GM21360 (cell line): ENCODE measurements around the gene APPBP2.
"Not testable (repeated sequence)": the region's sequence is repeated elsewhere in the genome, so short reads cannot be mapped to it uniquely, and the experiment has no call there.

Experiments used
- ATAC-seq: cut with Tn5 transposase; IDR thresholded peaks from one replicate; pipeline ENCODE4 v1.9.1; 2021; ENCODE audit warnings: mild to moderate bottlenecking, moderate library complexity; ENCODE audit not compliant: unreplicated experiment

APPBP2 gene

GRCh38 chr17:60535382-60536279 is 9.6 kb upstream of the APPBP2 start:
- ATAC-seq: no peak

- no peak for ATAC-seq
These were observed 8.6 kb upstream of the APPBP2 start for GRCh38 chr17:60534613-60535157.

GRCh38 chr17:60534010-60534555 is 8.0 kb upstream of the APPBP2 start:
- no peak for ATAC-seq

- ATAC-seq: no peak
These were observed 3.8 kb upstream of the APPBP2 start for GRCh38 chr17:60529806-60530205.

- ATAC-seq: no peak
These were observed 2.8 kb upstream of the APPBP2 start for GRCh38 chr17:60528828-60529227.

- no peak for ATAC-seq
These were observed 1.7 kb upstream of the APPBP2 start for GRCh38 chr17:60527701-60528100.

GRCh38 chr17:60526726-60527125 is 684 bp upstream of the APPBP2 start:
- ATAC-seq: no peak

- no peak for ATAC-seq
These were observed 736 bp downstream of the APPBP2 start for GRCh38 chr17:60525328-60525684.

GRCh38 chr17:60524463-60525327 is 1.3 kb downstream of the APPBP2 start:
- ATAC-seq: no peak

GRCh38 chr17:60523822-60524221 is 2.2 kb downstream of the APPBP2 start:
- ATAC-seq: no peak

GRCh38 chr17:60522889-60523626 is 3.0 kb downstream of the APPBP2 start:
- no peak for ATAC-seq

- no peak for ATAC-seq
These were observed 6.2 kb downstream of the APPBP2 start for GRCh38 chr17:60519795-60520194.

- ATAC-seq: not testable (repeated sequence)
These were observed 10.4 kb downstream of the APPBP2 start for GRCh38 chr17:60515683-60516082.

GRCh38 chr17:60515199-60515598 is 10.8 kb downstream of the APPBP2 start:
- not testable (repeated sequence) for ATAC-seq

GRCh38 chr17:60514500-60514899 is 11.5 kb downstream of the APPBP2 start:
- no peak for ATAC-seq

- no peak for ATAC-seq
These were observed 12.0 kb downstream of the APPBP2 start for GRCh38 chr17:60514053-60514452.

- ATAC-seq: no peak
These were observed 13.0 kb downstream of the APPBP2 start for GRCh38 chr17:60513014-60513413.

GRCh38 chr17:60510723-60511122 is 15.3 kb downstream of the APPBP2 start:
- ATAC-seq: no peak

- no peak for ATAC-seq
These were observed 16.0 kb downstream of the APPBP2 start for GRCh38 chr17:60510031-60510430.

GRCh38 chr17:60508384-60508980 is 17.6 kb downstream of the APPBP2 start:
- ATAC-seq: no peak
